B cell (primary cell): ENCODE data around the gene NGEF. TPM values are rescaled to one million over a fixed set of nuclear protein-coding genes. Genes with fewer than 3 reads are reported as not detected.
"Not testable (repeated sequence)": the region's sequence is repeated elsewhere in the genome, so short reads cannot be mapped to it uniquely, and the experiment has no call there.

ENCODE experiments used
- ATAC-seq: fragments of 200-7000 bp; cut with Tn5 transposase; one replicate; pipeline ENCODE4 v1.10.0; 2021; ENCODE audit warnings: low read depth, mild to moderate bottlenecking, moderate number of reproducible peaks, moderate library complexity
- CTCF ChIA-PET: fragments of 350-600 bp; sonication (Branson Sonifier 250); formaldehyde crosslinking; loops from one replicate; lab custom pipeline; 2021; ENCODE audit warnings: antibody characterized with exemption, inconsistent platforms; lab: Charles Lee
- POLR2A ChIA-PET: fragments of 350-600 bp; sonication (Branson Sonifier 250); formaldehyde crosslinking; loops from one replicate; lab custom pipeline; 2021; ENCODE audit warnings: antibody characterized with exemption; lab: Charles Lee
- DNase-seq: peaks from one replicate; pipeline ENCODE4 v3.0.0; 2013
- H2AFZ ChIP-seq: 2 replicates; pipeline ENCODE4 v1.6.1; 2012; ENCODE audit warnings: mild to moderate bottlenecking, low read depth, low read length; ENCODE audit not compliant: insufficient read depth, poor library complexity, severe bottlenecking
- H3K27ac ChIP-seq, 2 donors: 1 replicate in 1 of 2; 2 replicates in 1 of 2; pipeline ENCODE4 v1.5.1; 2012 to 2013; ENCODE audit warnings: low read length in 2 of 2, mild to moderate bottlenecking in 2 of 2, moderate library complexity in 1 of 2
- H3K27me3 ChIP-seq, 4 experiments: fragments of 200-600 bp in 1 of 4; sonication (generic) in 1 of 4; replicated peaks in 1 of 4; 1 replicate in 2 of 4; 2 replicates in 2 of 4; pipeline versions ENCODE4 v1.6.1 to v1.7.0; 2013 to 2016; ENCODE audit warnings: low read length in 3 of 4, mild to moderate bottlenecking in 2 of 4, mixed read lengths in 1 of 4, moderate library complexity in 1 of 4; ENCODE audit not compliant: insufficient read depth in 4 of 4, control insufficient read depth in 3 of 4; ENCODE audit errors: control extremely low read depth in 1 of 4
- H3K36me3 ChIP-seq, 2 experiments: replicated peaks in 1 of 2; 1 replicate in 1 of 2; 2 replicates in 1 of 2; pipeline versions ENCODE4 v1.6.1 to v1.7.1; 2013; ENCODE audit warnings: low read length in 1 of 2; ENCODE audit not compliant: insufficient read depth in 2 of 2, control insufficient read depth in 1 of 2; ENCODE audit errors: control extremely low read depth in 1 of 2, extremely low read depth in 1 of 2
- H3K4me1 ChIP-seq, 2 donors: fragments of 200-600 bp in 1 of 2; sonication (generic) in 1 of 2; 1 replicate in 1 of 2; 2 replicates in 1 of 2; pipeline versions ENCODE4 v1.5.1 to v1.6.1; 2013 to 2017; ENCODE audit warnings: low read length in 2 of 2; ENCODE audit not compliant: control insufficient read depth in 2 of 2, insufficient read depth in 2 of 2
- H3K4me2 ChIP-seq: replicated peaks from 2 replicates; pipeline ENCODE3; 2012; ENCODE audit warnings: mild to moderate bottlenecking, low read depth, low read length; ENCODE audit not compliant: poor library complexity, severe bottlenecking
- H3K4me3 ChIP-seq, 5 experiments: fragments of 200-600 bp in 1 of 5; sonication (generic) in 1 of 5; 1 replicate in 3 of 5; 2 replicates in 2 of 5; pipeline versions ENCODE4 v1.5.1 to v1.7.0; 2011 to 2016; ENCODE audit warnings: low read length in 4 of 5, mild to moderate bottlenecking in 4 of 5, low read depth in 2 of 5, control low read depth in 1 of 5, moderate library complexity in 1 of 5; ENCODE audit not compliant: insufficient read depth in 1 of 5; ENCODE audit errors: control extremely low read depth in 1 of 5, extremely low read depth in 1 of 5
- H3K79me2 ChIP-seq: fragments of 200-600 bp; sonication (generic); one replicate; pipeline ENCODE4 v1.6.0; 2016; ENCODE audit warnings: low read length; ENCODE audit not compliant: control insufficient read depth, insufficient read depth
- H3K9ac ChIP-seq: fragments of 200-600 bp; sonication (generic); 2 replicates; pipeline ENCODE4 v1.6.1; 2017; ENCODE audit warnings: mild to moderate bottlenecking, low read length, moderate library complexity
- H3K9me3 ChIP-seq, 3 donors: one replicate each; pipeline versions ENCODE4 v1.6.1 to v1.7.1; 2013; ENCODE audit warnings: low read length in 2 of 3; ENCODE audit not compliant: control insufficient read depth in 2 of 3, insufficient read depth in 1 of 3; ENCODE audit errors: control extremely low read depth in 1 of 3
- H4K20me1 ChIP-seq: 2 replicates; pipeline ENCODE4 v1.6.0; 2012; ENCODE audit warnings: mild to moderate bottlenecking, low read length; ENCODE audit not compliant: insufficient read depth, control insufficient read depth, poor library complexity, severe bottlenecking
- H3K27ac Mint-ChIP-seq: one replicate; pipeline ENCODE4 v1.8.0; 2021; ENCODE audit warnings: mixed read lengths
- H3K27me3 Mint-ChIP-seq: one replicate; pipeline ENCODE4 v1.8.0; 2021; ENCODE audit warnings: mixed read lengths
- H3K4me1 Mint-ChIP-seq: one replicate; pipeline ENCODE4 v1.8.0; 2021; ENCODE audit warnings: mixed read lengths
- H3K4me3 Mint-ChIP-seq: one replicate; pipeline ENCODE4 v1.8.0; 2021; ENCODE audit warnings: mixed read lengths
- H3K9me3 Mint-ChIP-seq: one replicate; pipeline ENCODE4 v1.8.0; 2022; ENCODE audit warnings: mixed read lengths; ENCODE audit not compliant: insufficient read depth
- CTCF ChIP-seq: fragments of 200-600 bp; IDR thresholded peaks from one replicate; pipeline ENCODE4 v1.8.0; 2022; ENCODE audit warnings: antibody characterized with exemption, mild to moderate bottlenecking
- EZH2 ChIP-seq: IDR thresholded peaks from 2 replicates; pipeline ENCODE4 v1.6.1; 2012; ENCODE audit warnings: borderline replicate concordance, low read depth, mild to moderate bottlenecking, moderate library complexity, low read length; ENCODE audit not compliant: insufficient read depth, poor library complexity, severe bottlenecking
- WGBS: methylation state at CpG from one replicate; pipeline ENCODE4 v1.1.5; 2013; ENCODE audit warnings: missing lambda C conversion rate; ENCODE audit not compliant: insufficient coverage; 5-methylcytosine and 5-hydroxymethylcytosine counted together
- intact Hi-C: fragments of 100-400 bp; cut with micrococcal nuclease; formaldehyde crosslinking; loops from one replicate; pipeline ENCODE4 v1.10.0; 2022
- polyA plus RNA-seq: library from polyadenylated mRNA; depleted of rRNA; stranded (reverse); fragments of >200 nt; gene quantifications from 2 replicates; pipeline ENCODE4 v1.2.3, GENCODE V29; 2012
- total RNA-seq, 2 donors: library from RNA; stranded (reverse); fragments of 120-200 nt in 1 of 2; gene quantifications; 1 replicate in 1 of 2; 2 replicates in 1 of 2; pipeline versions ENCODE4 v1.2.3 to v1.2.4, GENCODE V29; 2013 to 2022

The NGEF gene
- total and polyA plus RNA-seq, 2 donors (not counting 1 experiment from before 2014, with no cell fraction given), result not detected

GRCh38 chr2:232906867-232907717 lies 106.0 kb downstream of the NGEF start:
- H3K36me3 ChIP-seq, H3K4me1 Mint-ChIP-seq, H3K27ac Mint-ChIP-seq, H3K27me3 ChIP-seq, H3K79me2 ChIP-seq, CTCF ChIA-PET, intact Hi-C loops, H3K4me3 Mint-ChIP-seq, H3K4me2 ChIP-seq, H2AFZ ChIP-seq, ATAC-seq, H3K9me3 ChIP-seq, DNase-seq, H3K4me1 ChIP-seq, H3K9ac ChIP-seq, H4K20me1 ChIP-seq, H3K27ac ChIP-seq, POLR2A ChIA-PET, H3K4me3 ChIP-seq: not testable (repeated sequence)
- H3K9me3 Mint-ChIP-seq, result peaks cover 10% of the 10 kb centered on the region
- H3K27me3 Mint-ChIP-seq, result peaks cover 20% of the 10 kb centered on the region
- WGBS, result 88% methylated on average over 3 of the region's 10 CpGs

GRCh38 chr2:232903989-232904388 lies 109.1 kb downstream of the NGEF start:
- peaks cover 0 to 4% (median 0%) of the 10 kb centered on the region in 4 experiments for H3K27me3 ChIP-seq
- DNase-seq (no peak), ATAC-seq (no peak)
- no peak overlapping the region for H3K9ac ChIP-seq
- H3K4me2 ChIP-seq, result no peak overlapping the region
- WGBS, result 88% methylated on average over 8 of the region's 9 CpGs
- Mint-ChIP-seq H3K9me3 (no peaks in the 10 kb centered on the region), H3K4me1 (no peaks in the 10 kb centered on the region), H3K27me3 (no peaks in the 10 kb centered on the region), H3K27ac (no peak overlapping the region), H3K4me3 (no peak overlapping the region)
- H3K9me3 ChIP-seq, result peaks cover 0 to 10% (median 0%) of the 10 kb centered on the region in 3 donors
- TF ChIP-seq CTCF, result no peak
- no peak for TF ChIP-seq EZH2
- no peaks in the 10 kb centered on the region for H3K4me1 ChIP-seq
- ChIA-PET POLR2A (no interaction called here), CTCF (no interaction called here)
- H3K27ac ChIP-seq, result no peak overlapping the region
- H4K20me1 ChIP-seq, result no peaks in the 10 kb centered on the region
- H3K79me2 ChIP-seq, result no peaks in the 10 kb centered on the region
- no peak overlapping the region for H2AFZ ChIP-seq
- H3K36me3 ChIP-seq, result no peaks in the 10 kb centered on the region
- intact Hi-C loops, result no loop called here
- no peak overlapping the region for H3K4me3 ChIP-seq
